Measurements from ENCODE around the gene GTF3A.

- no peak for TF ChIP-seq CREB1 (IDR thresholded peaks at IDR 0.05; ENCODE audit: low read depth)
- no peak for TF ChIP-seq EGR1 (IDR thresholded peaks at IDR 0.05)
- TF ChIP-seq TAF1 (IDR thresholded peaks at IDR 0.05; ENCODE audit: low read depth): no peak
- TF ChIP-seq NFIC (IDR thresholded peaks at IDR 0.05): no peak
- no peak for TF ChIP-seq TCF12 (IDR thresholded peaks at IDR 0.05; ENCODE audit: low read depth)
- no peak for TF ChIP-seq CEBPB (IDR thresholded peaks at IDR 0.05)
- no peak for TF ChIP-seq USF1 (IDR thresholded peaks at IDR 0.05)
- TF ChIP-seq YY1 (IDR thresholded peaks at IDR 0.05; ENCODE audit: low read depth): no peak
Observed at GRCh38 chr13:27383104-27383921, 41.1 kb upstream of the GTF3A start.

Data from Ishikawa (cell line).